Transverse colon (tissue), 4 donors: ENCODE data around the gene ZC3H14. TPM values are rescaled to one million over a fixed set of nuclear protein-coding genes. Genes with fewer than 3 reads are reported as not detected.

Experiments
- DNase-seq: peaks from one replicate; pipeline ENCODE4 v3.0.0-alpha.2; 2019
- H3K27ac ChIP-seq, 4 donors: fragments of 200-600 bp; sonication (generic); 2 replicates each; pipeline ENCODE4 v1.5.1; 2016 to 2018; ENCODE audit warnings: inconsistent platforms in 4 of 4
- H3K27me3 ChIP-seq: fragments of 200-600 bp; sonication (generic); 2 replicates; pipeline ENCODE4 v1.5.1; 2017; ENCODE audit warnings: inconsistent platforms
- H3K36me3 ChIP-seq, 4 donors: fragments of 200-600 bp; sonication (generic); 2 replicates each; pipeline ENCODE4 v1.5.1; 2017 to 2019; ENCODE audit warnings: inconsistent platforms in 4 of 4
- H3K4me1 ChIP-seq, 4 donors: fragments of 200-600 bp; sonication (generic); 2 replicates each; pipeline ENCODE4 v1.5.1; 2017 to 2020; ENCODE audit warnings: inconsistent platforms in 4 of 4
- H3K4me3 ChIP-seq, 4 donors: fragments of 200-600 bp; sonication (generic); 1 replicate in 1 of 4; 2 replicates in 3 of 4; pipeline versions ENCODE4 v1.5.1 to v1.6.1; 2017 to 2019; ENCODE audit warnings: inconsistent platforms in 4 of 4
- H3K9me3 ChIP-seq, 2 donors: fragments of 200-600 bp; sonication (generic); 2 replicates each; pipeline ENCODE4 v1.5.1; 2017 to 2019; ENCODE audit warnings: inconsistent platforms in 2 of 2
- EP300 ChIP-seq: sonication (generic); formaldehyde crosslinking; IDR thresholded peaks from one replicate; pipeline ENCODE4 v1.6.1; 2017; ENCODE audit warnings: antibody characterized with exemption, low read depth
- POLR2A ChIP-seq: fragments of 450-650 bp; IDR thresholded peaks from one replicate; pipeline ENCODE4 v1.6.1; 2016; ENCODE audit warnings: antibody characterized with exemption, mild to moderate bottlenecking, moderate library complexity
- POLR2AphosphoS5 ChIP-seq, 3 donors: sonication (generic); formaldehyde crosslinking; IDR thresholded peaks; one replicate each; pipeline ENCODE4 v1.6.1; 2016; ENCODE audit warnings: antibody characterized with exemption in 3 of 3
- WGBS, 2 donors: methylation state at CpG; one replicate each; pipeline ENCODE4 v1.1.5; 2018; ENCODE audit warnings: low coverage in 1 of 2; 5-methylcytosine and 5-hydroxymethylcytosine counted together
- in situ Hi-C, 4 donors: fragments of 200-750 bp; cut with MboI; loops; one replicate each; pipeline versions ENCODE4 v1.15.0 to v1.15.1; 2017; ENCODE audit warnings: low sequenced_read_pairs in 3 of 4, low pct_ligation_motif_present in 1 of 4, low pct_unique_long_range_greater_than_20kb in 1 of 4
- intact Hi-C: fragments of 100-400 bp; cut with DNase I; formaldehyde crosslinking; loops from one replicate; pipeline ENCODE4 v1.15.1; 2023; ENCODE audit warnings: low total_unique reads
- total RNA-seq, 4 donors: library from RNA; depleted of rRNA; stranded (reverse); fragments of >200 nt; gene quantifications; one replicate each; pipeline ENCODE4 v1.1.0, GENCODE V29; 2016
- TF ChIP-seq, protein P1 (sequence below), 5 experiments: fragments of 200-600 bp in 3 of 5; fragments of 450-650 bp in 2 of 5; sonication (generic) in 3 of 5; IDR thresholded peaks; 1 replicate in 2 of 5; 2 replicates in 3 of 5; pipeline ENCODE4 v1.5.1; 2016 to 2017; ENCODE audit warnings: antibody characterized with exemption in 5 of 5, inconsistent platforms in 3 of 5, mild to moderate bottlenecking in 2 of 5, moderate library complexity in 1 of 5

ZC3H14 gene
- total RNA-seq, 4 donors from 2014 or later: 29.9 to 103 (median 81.0) TPM

DNA sequence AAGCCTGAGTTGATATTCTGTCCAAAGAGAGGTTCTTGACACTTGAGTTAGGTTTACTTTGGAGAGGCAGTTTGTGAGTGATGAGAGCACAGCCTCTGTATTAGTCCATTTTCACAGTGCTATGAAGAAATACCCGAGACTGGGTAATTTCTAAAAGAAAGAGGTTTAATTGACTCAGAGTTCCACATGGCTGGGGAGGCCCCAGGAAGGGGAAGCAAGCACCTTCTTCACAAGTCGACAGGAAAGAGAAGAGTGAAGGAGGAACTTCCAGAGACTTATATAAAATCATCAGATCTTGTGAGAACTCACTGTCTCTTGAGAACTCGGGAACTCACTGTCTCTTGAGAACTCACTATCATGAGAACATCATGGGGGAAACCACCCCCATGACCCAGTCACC is 5.4 kb downstream of the ZC3H14 start:
- no peak overlapping the region for H3K4me3 ChIP-seq
- in situ Hi-C loops: loop anchor here in 2 of 4 donors (10.0 to 25.0 kb wide), 2 partner anchors 73 to 381 kb away; no protein-coding TSS in a partner anchor
- 64 to 67% methylated on average over 3 of the region's 3 CpGs for WGBS, 2 donors

GRCh38 chr14:88572117-88572516 is 9.3 kb downstream of the ZC3H14 start:
- H3K27ac ChIP-seq: no peak overlapping the region
- H3K4me1 ChIP-seq: no peaks in the 10 kb centered on the region
- no peaks in the 10 kb centered on the region for H3K27me3 ChIP-seq
- no peak overlapping the region for H3K4me3 ChIP-seq
- peaks cover 0 to 91% (median 46%) of the 10 kb centered on the region in 4 donors for H3K36me3 ChIP-seq
- intact Hi-C loops (no loop called here), in situ Hi-C loops (loop anchor here in 1 of 4 donors (25.0 kb wide), 1 partner anchor 385 kb away; no protein-coding TSS in a partner anchor)
- TF ChIP-seq, protein P1, sequence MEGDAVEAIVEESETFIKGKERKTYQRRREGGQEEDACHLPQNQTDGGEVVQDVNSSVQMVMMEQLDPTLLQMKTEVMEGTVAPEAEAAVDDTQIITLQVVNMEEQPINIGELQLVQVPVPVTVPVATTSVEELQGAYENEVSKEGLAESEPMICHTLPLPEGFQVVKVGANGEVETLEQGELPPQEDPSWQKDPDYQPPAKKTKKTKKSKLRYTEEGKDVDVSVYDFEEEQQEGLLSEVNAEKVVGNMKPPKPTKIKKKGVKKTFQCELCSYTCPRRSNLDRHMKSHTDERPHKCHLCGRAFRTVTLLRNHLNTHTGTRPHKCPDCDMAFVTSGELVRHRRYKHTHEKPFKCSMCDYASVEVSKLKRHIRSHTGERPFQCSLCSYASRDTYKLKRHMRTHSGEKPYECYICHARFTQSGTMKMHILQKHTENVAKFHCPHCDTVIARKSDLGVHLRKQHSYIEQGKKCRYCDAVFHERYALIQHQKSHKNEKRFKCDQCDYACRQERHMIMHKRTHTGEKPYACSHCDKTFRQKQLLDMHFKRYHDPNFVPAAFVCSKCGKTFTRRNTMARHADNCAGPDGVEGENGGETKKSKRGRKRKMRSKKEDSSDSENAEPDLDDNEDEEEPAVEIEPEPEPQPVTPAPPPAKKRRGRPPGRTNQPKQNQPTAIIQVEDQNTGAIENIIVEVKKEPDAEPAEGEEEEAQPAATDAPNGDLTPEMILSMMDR (IDR thresholded peaks at IDR 0.05): no peak
- TF ChIP-seq POLR2A (no peak), EP300 (no peak), POLR2AphosphoS5 (IDR thresholded peaks at IDR 0.05) (no peak)
- no peaks in the 10 kb centered on the region for H3K9me3 ChIP-seq
- WGBS, 2 donors: 93 to 94% methylated on average over 4 of the region's 4 CpGs
- DNase-seq: no peak

More for the DNA sequence above, 5.4 kb downstream of the ZC3H14 start:
- DNase-seq: no peak
- intact Hi-C loops: no loop called here
- Histone ChIP-seq H3K27ac (no peak overlapping the region), H3K4me1 (peaks cover 0 to 21% (median 10%) of the 10 kb centered on the region in 4 donors), H3K36me3 (peaks cover 0 to 53% (median 27%) of the 10 kb centered on the region in 4 donors), H3K27me3 (no peaks in the 10 kb centered on the region), H3K9me3 (no peaks in the 10 kb centered on the region)
- TF ChIP-seq, protein P1 (IDR thresholded peaks at IDR 0.05): no peak
- TF ChIP-seq POLR2AphosphoS5 (IDR thresholded peaks at IDR 0.05) (no peak), POLR2A (no peak), EP300 (no peak)

GRCh38 chr14:88576222-88576621 is 13.4 kb downstream of the ZC3H14 start:
- Histone ChIP-seq H3K4me1 (no peaks in the 10 kb centered on the region), H3K27ac (no peak overlapping the region), H3K27me3 (no peaks in the 10 kb centered on the region), H3K9me3 (no peaks in the 10 kb centered on the region), H3K4me3 (no peak overlapping the region), H3K36me3 (peaks cover 0 to 96% (median 48%) of the 10 kb centered on the region in 4 donors)
- WGBS, 2 donors: 87 to 89% methylated on average over 5 of the region's 5 CpGs
- in situ Hi-C loops: no loop called here
- intact Hi-C loops: no loop called here
- TF ChIP-seq POLR2AphosphoS5 (IDR thresholded peaks at IDR 0.05) (no peak), EP300 (no peak), POLR2A (no peak)
- TF ChIP-seq, protein P1 (IDR thresholded peaks at IDR 0.05): no peak
- DNase-seq: no peak

DNA sequence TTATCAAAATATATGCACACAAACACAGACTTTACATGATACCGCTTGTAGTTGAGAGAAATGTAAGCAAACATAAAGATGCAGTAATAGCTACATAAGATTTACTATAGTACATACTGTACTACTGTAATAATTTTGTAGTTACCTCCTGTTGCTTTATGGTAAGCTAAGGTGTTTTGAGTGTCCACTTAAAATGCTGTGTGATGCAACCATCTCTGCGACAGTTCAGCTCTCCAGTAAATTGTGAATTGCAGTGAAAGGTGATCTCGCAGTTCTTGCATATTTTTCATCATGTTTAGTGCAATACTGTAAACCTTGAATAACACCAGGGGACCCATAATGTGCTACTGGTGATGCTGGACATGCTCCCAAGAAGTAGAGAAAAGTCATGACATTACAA is 21.6 kb downstream of the ZC3H14 start:
- no peaks in the 10 kb centered on the region for H3K27me3 ChIP-seq
- WGBS, 2 donors: 98 to 99% methylated on average over 3 of the region's 3 CpGs
- H3K36me3 ChIP-seq: peaks cover 0 to 63% (median 31%) of the 10 kb centered on the region in 4 donors
- H3K4me1 ChIP-seq: peaks cover 0 to 7% (median 1%) of the 10 kb centered on the region in 4 donors
- DNase-seq: no peak
- TF ChIP-seq POLR2AphosphoS5 (IDR thresholded peaks at IDR 0.05): no peak
- TF ChIP-seq, protein P1 (IDR thresholded peaks at IDR 0.05): no peak
- no peak for TF ChIP-seq POLR2A
- no peak for TF ChIP-seq EP300
- no peak overlapping the region for H3K4me3 ChIP-seq
- in situ Hi-C loops: no loop called here
- H3K27ac ChIP-seq: no peak overlapping the region
- no peaks in the 10 kb centered on the region for H3K9me3 ChIP-seq
- intact Hi-C loops: no loop called here
